AG09319 (cell line): Measurements from ENCODE around the gene DEAF1.

Source experiments
- DNase-seq: peaks from one replicate; pipeline ENCODE4 v3.0.0-alpha.2; 2010; ENCODE audit warnings: low read depth; ENCODE audit errors: extremely low read depth
- CTCF ChIP-seq: IDR thresholded peaks from 2 replicates; pipeline ENCODE4 v1.5.1; 2011; ENCODE audit warnings: low read depth, mild to moderate bottlenecking, inconsistent platforms, low read length, moderate library complexity

The DEAF1 gene

GRCh38 chr11:607971-608659, 86.9 kb downstream of the DEAF1 start:
- no peak for DNase-seq
- TF ChIP-seq CTCF: no peak

DNA sequence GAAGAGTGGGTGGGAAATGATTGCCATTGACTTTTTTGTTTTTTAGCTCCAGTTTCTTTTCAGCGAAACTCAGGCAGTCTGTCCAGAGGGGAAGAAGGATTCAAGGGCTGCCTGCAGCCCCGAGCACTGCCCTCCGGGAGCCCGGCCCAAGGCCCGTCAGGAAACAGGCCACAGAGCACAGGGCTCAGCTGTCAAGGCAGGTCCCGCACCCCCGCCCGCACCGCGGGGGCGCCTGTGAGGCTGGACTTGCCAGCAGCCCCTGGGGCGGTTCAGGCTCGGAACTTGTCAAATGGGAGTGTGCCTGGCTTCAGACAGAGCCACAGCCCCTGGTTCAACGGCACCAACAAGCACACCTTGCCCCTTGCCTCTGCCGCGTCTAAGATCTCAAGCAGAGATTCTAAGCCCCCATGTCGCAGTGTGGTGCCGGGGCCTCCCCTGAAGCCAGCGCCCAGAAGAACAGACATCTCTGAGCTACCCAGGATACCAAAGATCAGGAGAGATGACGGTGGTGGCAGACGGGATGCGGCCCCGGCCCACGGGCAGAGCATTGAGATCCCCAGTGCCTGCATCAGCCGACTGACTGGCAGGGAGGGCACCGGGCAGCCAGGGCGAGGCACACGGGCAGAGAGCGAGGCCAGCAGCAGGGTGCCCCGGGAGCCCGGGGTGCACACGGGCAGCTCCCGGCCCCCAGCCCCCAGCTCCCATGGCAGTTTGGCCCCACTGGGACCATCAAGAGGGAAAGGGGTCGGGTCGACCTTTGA, 87.8 kb downstream of the DEAF1 start:
- TF ChIP-seq CTCF: no peak
- DNase-seq: no peak

DNA sequence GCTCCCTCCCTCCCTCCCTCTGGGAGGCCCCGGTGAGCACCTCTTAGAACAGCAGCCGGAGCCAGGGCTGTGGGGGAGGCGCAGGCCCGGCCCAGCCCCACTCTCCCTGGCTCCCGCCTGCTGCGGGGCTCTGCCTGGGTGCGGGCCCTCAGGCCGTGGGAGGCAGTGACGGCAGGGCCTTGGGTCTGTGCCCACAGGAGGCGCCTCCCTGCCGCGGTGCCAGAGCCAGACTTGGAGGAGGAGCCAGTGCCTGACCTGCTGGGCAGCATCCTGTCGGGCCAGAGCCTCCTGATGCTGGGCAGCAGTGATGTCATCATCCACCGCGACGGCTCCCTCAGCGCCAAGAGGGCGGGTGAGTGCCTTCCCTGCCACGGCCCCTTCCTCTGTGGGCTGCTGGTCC, 88.8 kb downstream of the DEAF1 start:
- no peak for TF ChIP-seq CTCF
- no peak for DNase-seq

- DNase-seq: no peak
- TF ChIP-seq CTCF: no peak
These were observed 89.5 kb downstream of the DEAF1 start for GRCh38 chr11:605286-606129.

DNA sequence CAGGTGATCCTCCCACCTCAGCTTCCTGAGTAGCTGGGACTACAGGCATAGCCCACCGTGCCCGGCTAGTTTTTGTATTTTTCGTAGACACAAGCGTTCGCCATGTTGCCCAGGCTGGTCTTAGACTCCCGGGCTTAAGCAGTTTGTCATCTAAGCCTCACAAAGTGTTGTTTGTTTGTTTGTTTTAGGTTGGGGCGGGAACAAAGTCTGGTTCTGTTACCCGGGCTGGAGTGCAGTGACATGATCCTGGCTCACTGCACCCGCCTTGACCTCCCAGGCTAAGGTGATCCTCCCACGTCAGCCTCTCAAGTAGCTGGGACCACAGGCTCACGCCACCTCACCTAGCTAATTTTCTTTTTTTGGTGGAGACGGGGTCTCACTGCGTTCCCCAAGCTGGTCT, 91.9 kb downstream of the DEAF1 start:
- DNase-seq: no peak
- TF ChIP-seq CTCF: no peak

DNA sequence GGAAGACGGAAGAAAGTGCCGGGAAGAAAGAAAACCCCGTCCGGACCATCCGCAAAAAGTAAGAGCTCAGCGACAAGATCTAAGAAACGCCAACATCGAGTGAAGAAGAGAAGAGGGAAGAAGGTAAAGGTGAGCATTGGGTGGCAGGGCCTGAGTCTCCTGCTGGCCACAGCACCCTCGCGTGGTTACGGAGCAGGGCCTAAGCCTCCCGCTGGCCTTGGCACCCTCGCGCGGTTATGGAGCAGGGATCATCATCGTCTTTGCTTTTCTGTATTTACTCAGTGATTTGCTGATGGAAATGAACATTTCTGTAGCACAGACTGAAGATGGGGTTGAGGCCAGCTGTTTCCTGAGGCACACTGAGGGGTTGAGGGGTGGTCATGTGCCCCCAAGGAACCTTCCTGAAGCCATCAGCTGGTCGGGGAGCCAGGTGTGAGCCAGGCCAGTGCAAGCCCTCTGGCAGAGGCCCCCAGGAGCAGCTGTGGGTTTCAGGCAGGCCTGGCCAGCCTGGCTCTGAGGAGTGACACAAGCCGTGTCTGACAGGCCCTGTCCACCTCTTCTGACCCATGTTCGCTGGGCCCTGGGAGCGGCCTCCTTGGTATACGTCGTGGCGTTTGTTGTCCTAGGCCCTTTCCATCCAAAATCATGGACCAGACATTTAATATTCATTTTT, 93.3 kb downstream of the DEAF1 start:
- no peak for DNase-seq
- no peak for TF ChIP-seq CTCF
